Naive thymus-derived CD4-positive, alpha-beta T cell (primary cell): ENCODE results near the gene LAMA3. TPM values are rescaled to one million over a fixed set of nuclear protein-coding genes. Genes with fewer than 3 reads are reported as not detected.
A peak's percentile ranks its signal among the peaks of the same experiment; 100 is the strongest.

Source experiments
- ATAC-seq: fragments of 150-1000 bp; cut with Tn5 transposase; 2 replicates; pipeline ENCODE4 v1.10.0; 2021; ENCODE audit warnings: mild to moderate bottlenecking, moderate library complexity
- CTCF ChIA-PET: fragments of 350-600 bp; sonication (Branson Sonifier 250); formaldehyde crosslinking; loops from one replicate; lab custom pipeline; 2021; ENCODE audit warnings: antibody characterized with exemption; lab: Charles Lee
- POLR2A ChIA-PET: fragments of 350-600 bp; sonication (Branson Sonifier 250); formaldehyde crosslinking; loops from one replicate; lab custom pipeline; 2021; ENCODE audit warnings: antibody characterized with exemption, inconsistent platforms; lab: Charles Lee
- DNase-seq, 9 donors: peaks; one replicate each; pipeline versions ENCODE4 v3.0.0 to v3.0.0-alpha.2; 2020 to 2022; ENCODE audit warnings: mixed read lengths in 1 of 9
- H3K27ac ChIP-seq: one replicate; pipeline ENCODE4 v1.7.0; 2013; ENCODE audit warnings: mild to moderate bottlenecking, low read depth, low read length, moderate library complexity
- H3K27me3 ChIP-seq, 2 donors: one replicate each; pipeline ENCODE4 v1.7.0; 2013; ENCODE audit warnings: low read length in 2 of 2, mild to moderate bottlenecking in 2 of 2, moderate library complexity in 2 of 2; ENCODE audit not compliant: control insufficient read depth in 2 of 2, insufficient read depth in 2 of 2
- H3K36me3 ChIP-seq, 3 experiments: 1 replicate in 2 of 3; 2 replicates in 1 of 3; pipeline ENCODE4 v1.7.0; 2013; ENCODE audit warnings: low read length in 3 of 3, mild to moderate bottlenecking in 3 of 3, moderate library complexity in 1 of 3; ENCODE audit not compliant: insufficient read depth in 3 of 3, control insufficient read depth in 2 of 3
- H3K4me1 ChIP-seq, 2 donors: one replicate each; pipeline ENCODE4 v1.7.0; 2013; ENCODE audit warnings: low read length in 2 of 2, mild to moderate bottlenecking in 2 of 2, moderate library complexity in 1 of 2; ENCODE audit not compliant: control insufficient read depth in 2 of 2, insufficient read depth in 2 of 2
- H3K4me3 ChIP-seq: 2 replicates; pipeline ENCODE4 v1.7.0; 2013; ENCODE audit warnings: mild to moderate bottlenecking, low read length
- H3K9me3 ChIP-seq, 3 experiments: 1 replicate in 2 of 3; 2 replicates in 1 of 3; pipeline ENCODE4 v1.7.0; 2013; ENCODE audit warnings: low read length in 3 of 3; ENCODE audit not compliant: control insufficient read depth in 2 of 3
- H3K27ac Mint-ChIP-seq, 9 donors: one replicate each; pipeline ENCODE4 v1.8.0; 2020 to 2022; ENCODE audit warnings: mixed read lengths in 9 of 9, mild to moderate bottlenecking in 8 of 9, moderate library complexity in 5 of 9, inconsistent platforms in 2 of 9
- H3K27me3 Mint-ChIP-seq, 5 donors: one replicate each; pipeline ENCODE4 v1.8.0; 2021 to 2022; ENCODE audit warnings: mixed read lengths in 5 of 5, mild to moderate bottlenecking in 1 of 5
- H3K36me3 Mint-ChIP-seq, 5 donors: one replicate each; pipeline ENCODE4 v1.8.0; 2020 to 2022; ENCODE audit warnings: mixed read lengths in 5 of 5, mild to moderate bottlenecking in 3 of 5, inconsistent platforms in 1 of 5
- H3K4me1 Mint-ChIP-seq, 7 donors: one replicate each; pipeline ENCODE4 v1.8.0; 2020 to 2022; ENCODE audit warnings: mixed read lengths in 7 of 7, mild to moderate bottlenecking in 3 of 7, inconsistent platforms in 1 of 7
- H3K4me3 Mint-ChIP-seq, 10 donors: one replicate each; pipeline ENCODE4 v1.8.0; 2020 to 2022; ENCODE audit warnings: mild to moderate bottlenecking in 10 of 10, mixed read lengths in 10 of 10, moderate library complexity in 6 of 10, inconsistent platforms in 2 of 10
- H3K9me3 Mint-ChIP-seq, 11 donors: one replicate each; pipeline ENCODE4 v1.8.0; 2020 to 2022; ENCODE audit warnings: mixed read lengths in 11 of 11, mild to moderate bottlenecking in 4 of 11, inconsistent platforms in 1 of 11, moderate library complexity in 1 of 11
- intact Hi-C, 2 donors: fragments of 100-400 bp; cut with micrococcal nuclease; formaldehyde crosslinking; loops; one replicate each; pipeline ENCODE4 v1.15.1; 2023
- polyA plus RNA-seq, 2 donors: library from polyadenylated mRNA; unstranded; fragments of 300-500 nt; fragmentation: Illumina TruSeq; gene quantifications; one replicate each; pipeline ENCODE4 v1.2.3, GENCODE V29; 2021
- total RNA-seq, 6 experiments: library from RNA in 5 of 6; stranded (reverse) in 5 of 6; gene quantifications; 1 replicate in 5 of 6; 2 replicates in 1 of 6; pipeline ENCODE4 v1.2.3 and lab custom pipeline; 2021 to 2026

LAMA3 gene
- total and polyA plus RNA-seq, 7 experiments from 2014 or later = 0.22 TPM; not detected in 6

- no peaks in the 10 kb centered on the region for H3K9me3 ChIP-seq
- no peak overlapping the region for H3K4me3 ChIP-seq
- no peak overlapping the region for H3K27ac ChIP-seq
- H3K27me3 ChIP-seq = no peaks in the 10 kb centered on the region
- DNase-seq = no peak
- ChIA-PET POLR2A (no interaction called here), CTCF (interaction anchor here (0.7 kb wide), 1 partner anchor 1061 kb away, joined by 4 read pairs; no protein-coding TSS in a partner anchor)
- Mint-ChIP-seq H3K36me3 (peaks cover 0 to 3% (median 0%) of the 10 kb centered on the region in 5 donors), H3K27ac (no peak overlapping the region), H3K27me3 (peaks cover 0 to 7% (median 0%) of the 10 kb centered on the region in 5 donors), H3K4me3 (no peak overlapping the region), H3K4me1 (peaks cover 4 to 27% (median 23%) of the 10 kb centered on the region in 7 donors), H3K9me3 (peaks cover 0 to 1% (median 0%) of the 10 kb centered on the region in 11 donors)
- no peaks in the 10 kb centered on the region for H3K4me1 ChIP-seq
- ATAC-seq = no peak
- no peaks in the 10 kb centered on the region for H3K36me3 ChIP-seq
- intact Hi-C loops = no loop called here
Measured at GRCh38 chr18:23850215-23850614, 161.0 kb downstream of the LAMA3 start.

GRCh38 chr18:23851470-23852002 lies 162.3 kb downstream of the LAMA3 start:
- no peak for ATAC-seq
- peaks cover 0 to 3% (median 0%) of the 10 kb centered on the region in 5 donors for H3K36me3 Mint-ChIP-seq
- no peaks in the 10 kb centered on the region for H3K9me3 Mint-ChIP-seq
- H3K4me3 ChIP-seq = no peak overlapping the region
- H3K27ac Mint-ChIP-seq = no peak overlapping the region
- H3K4me1 Mint-ChIP-seq = peaks cover 4 to 27% (median 23%) of the 10 kb centered on the region in 7 donors
- ChIA-PET POLR2A (interaction anchor here (0.7 kb wide), 1 partner anchor 20 kb away, joined by 3 read pairs; no protein-coding TSS in a partner anchor), CTCF (no interaction called here)
- intact Hi-C loops = no loop called here
- H3K9me3 ChIP-seq = no peaks in the 10 kb centered on the region
- no peak for DNase-seq
- no peaks in the 10 kb centered on the region for H3K36me3 ChIP-seq
- H3K27me3 ChIP-seq = no peaks in the 10 kb centered on the region
- H3K4me1 ChIP-seq = no peaks in the 10 kb centered on the region
- H3K27me3 Mint-ChIP-seq = peaks cover 0 to 3% (median 0%) of the 10 kb centered on the region in 5 donors
- no peak overlapping the region for H3K27ac ChIP-seq
- H3K4me3 Mint-ChIP-seq = no peak overlapping the region

- H3K36me3 Mint-ChIP-seq = peaks cover 0 to 3% (median 0%) of the 10 kb centered on the region in 5 donors
- H3K9me3 Mint-ChIP-seq = no peaks in the 10 kb centered on the region
- peak overlapping the region in 3 of 10 donors; percentile 5 to 25 (median 24) for H3K4me3 Mint-ChIP-seq
- intact Hi-C loops = no loop called here
- peak in 1 of 9 donors; percentile 17 for DNase-seq
- CTCF ChIA-PET = no interaction called here
- Histone ChIP-seq H3K4me3 (no peak overlapping the region), H3K9me3 (no peaks in the 10 kb centered on the region), H3K4me1 (no peaks in the 10 kb centered on the region), H3K36me3 (no peaks in the 10 kb centered on the region), H3K27me3 (no peaks in the 10 kb centered on the region), H3K27ac (no peak overlapping the region)
- POLR2A ChIA-PET = no interaction called here
- H3K27ac Mint-ChIP-seq = peak overlapping the region in 5 of 9 donors; percentile 3 to 65 (median 21)
- peaks cover 0 to 3% (median 0%) of the 10 kb centered on the region in 5 donors for H3K27me3 Mint-ChIP-seq
- no peak for ATAC-seq
- peaks cover 6 to 27% (median 23%) of the 10 kb centered on the region in 7 donors for H3K4me1 Mint-ChIP-seq
Measured at GRCh38 chr18:23852236-23853045, 163.2 kb downstream of the LAMA3 start.

GRCh38 chr18:23853448-23854195 lies 164.4 kb downstream of the LAMA3 start:
- ATAC-seq (no peak), DNase-seq (no peak)
- no peaks in the 10 kb centered on the region for H3K9me3 Mint-ChIP-seq
- peaks cover 0 to 3% (median 0%) of the 10 kb centered on the region in 5 donors for H3K36me3 Mint-ChIP-seq
- Histone ChIP-seq H3K9me3 (no peaks in the 10 kb centered on the region), H3K27ac (no peak overlapping the region), H3K27me3 (no peaks in the 10 kb centered on the region), H3K4me3 (no peak overlapping the region), H3K36me3 (no peaks in the 10 kb centered on the region), H3K4me1 (no peaks in the 10 kb centered on the region)
- no peak overlapping the region for H3K27ac Mint-ChIP-seq
- ChIA-PET POLR2A (no interaction called here), CTCF (interaction anchor here (0.6 kb wide), 1 partner anchor 227 kb away, joined by 3 read pairs; no protein-coding TSS in a partner anchor)
- intact Hi-C loops = no loop called here
- no peak overlapping the region for H3K4me3 Mint-ChIP-seq
- H3K27me3 Mint-ChIP-seq = peaks cover 0 to 3% (median 0%) of the 10 kb centered on the region in 5 donors
- peaks cover 6 to 27% (median 24%) of the 10 kb centered on the region in 7 donors for H3K4me1 Mint-ChIP-seq

GRCh38 chr18:23855721-23856120 lies 166.5 kb downstream of the LAMA3 start:
- Mint-ChIP-seq H3K4me3 (no peak overlapping the region), H3K36me3 (peaks cover 0 to 3% (median 0%) of the 10 kb centered on the region in 5 donors), H3K27ac (peak overlapping the region in 1 of 9 donors; percentile 19), H3K9me3 (no peaks in the 10 kb centered on the region), H3K4me1 (peaks cover 6 to 25% (median 18%) of the 10 kb centered on the region in 7 donors), H3K27me3 (peaks cover 0 to 3% (median 0%) of the 10 kb centered on the region in 5 donors)
- no peaks in the 10 kb centered on the region for H3K27me3 ChIP-seq
- no peaks in the 10 kb centered on the region for H3K4me1 ChIP-seq
- POLR2A ChIA-PET = no interaction called here
- DNase-seq (no peak), ATAC-seq (no peak)
- no peak overlapping the region for H3K4me3 ChIP-seq
- CTCF ChIA-PET = no interaction called here
- no peaks in the 10 kb centered on the region for H3K9me3 ChIP-seq
- H3K36me3 ChIP-seq = no peaks in the 10 kb centered on the region
- no peak overlapping the region for H3K27ac ChIP-seq
- intact Hi-C loops = no loop called here

- Mint-ChIP-seq H3K4me1 (peaks cover 10 to 29% (median 18%) of the 10 kb centered on the region in 7 donors), H3K36me3 (peaks cover 0 to 3% (median 0%) of the 10 kb centered on the region in 5 donors), H3K27me3 (peaks cover 0 to 2% (median 0%) of the 10 kb centered on the region in 5 donors), H3K4me3 (no peak overlapping the region), H3K9me3 (no peaks in the 10 kb centered on the region), H3K27ac (peak overlapping the region in 1 of 9 donors; percentile 28)
- intact Hi-C loops = no loop called here
- no peaks in the 10 kb centered on the region for H3K27me3 ChIP-seq
- ATAC-seq (no peak), DNase-seq (no peak)
- H3K4me1 ChIP-seq = no peaks in the 10 kb centered on the region
- no peaks in the 10 kb centered on the region for H3K36me3 ChIP-seq
- POLR2A ChIA-PET = interaction anchor here (0.6 kb wide), 1 partner anchor 31 kb away, joined by 3 read pairs; no protein-coding TSS in a partner anchor
- no peaks in the 10 kb centered on the region for H3K9me3 ChIP-seq
- H3K27ac ChIP-seq = no peak overlapping the region
- H3K4me3 ChIP-seq = no peak overlapping the region
- CTCF ChIA-PET = no interaction called here
Measured at GRCh38 chr18:23856466-23857163, 167.4 kb downstream of the LAMA3 start.
